ELF-1 (cell line): Measurements from ENCODE around the gene PGAM2.
A peak's percentile ranks its signal among the peaks of the same experiment; 100 is the strongest.
"Not testable (repeated sequence)": the region's sequence is repeated elsewhere in the genome, so short reads cannot be mapped to it uniquely, and the experiment has no call there.

ENCODE experiments used
- DNase-seq: peaks from one replicate; pipeline ENCODE4 v3.0.0-alpha.2; 2016; ENCODE audit warnings: low read depth, low spot score

Gene PGAM2

DNA sequence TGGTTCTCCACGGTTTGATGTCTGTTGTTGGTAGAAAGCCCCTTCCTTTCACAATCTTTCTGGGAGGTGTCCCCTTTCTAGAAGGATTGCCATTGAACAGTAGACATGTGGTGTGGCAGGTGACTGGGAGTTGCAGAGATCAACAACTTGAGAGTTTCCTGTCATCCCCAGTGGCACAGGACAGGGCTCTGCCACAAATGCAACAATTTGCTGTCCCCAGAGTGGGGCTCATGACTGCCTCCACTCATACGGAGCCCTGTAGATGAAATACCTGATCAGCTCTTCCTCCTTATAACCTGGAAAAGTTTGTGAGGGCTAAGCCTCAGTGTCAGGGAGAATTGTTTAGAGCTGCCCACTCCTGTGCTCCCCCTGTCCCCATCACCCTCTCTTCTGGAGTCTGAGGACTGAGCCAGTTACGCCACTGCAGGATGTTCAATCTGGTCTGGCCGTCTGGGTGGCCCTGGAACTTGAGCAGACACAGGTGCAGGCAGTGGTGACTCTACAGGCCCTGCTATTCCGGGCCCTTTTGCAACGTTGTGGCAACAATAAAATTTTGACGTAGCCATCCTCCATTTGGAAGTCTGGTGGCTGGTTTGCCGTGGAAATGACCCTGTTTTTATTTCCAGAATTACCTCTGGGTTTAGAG lies 14.3 kb downstream of the PGAM2 start:
- DNase-seq, result no peak

DNA sequence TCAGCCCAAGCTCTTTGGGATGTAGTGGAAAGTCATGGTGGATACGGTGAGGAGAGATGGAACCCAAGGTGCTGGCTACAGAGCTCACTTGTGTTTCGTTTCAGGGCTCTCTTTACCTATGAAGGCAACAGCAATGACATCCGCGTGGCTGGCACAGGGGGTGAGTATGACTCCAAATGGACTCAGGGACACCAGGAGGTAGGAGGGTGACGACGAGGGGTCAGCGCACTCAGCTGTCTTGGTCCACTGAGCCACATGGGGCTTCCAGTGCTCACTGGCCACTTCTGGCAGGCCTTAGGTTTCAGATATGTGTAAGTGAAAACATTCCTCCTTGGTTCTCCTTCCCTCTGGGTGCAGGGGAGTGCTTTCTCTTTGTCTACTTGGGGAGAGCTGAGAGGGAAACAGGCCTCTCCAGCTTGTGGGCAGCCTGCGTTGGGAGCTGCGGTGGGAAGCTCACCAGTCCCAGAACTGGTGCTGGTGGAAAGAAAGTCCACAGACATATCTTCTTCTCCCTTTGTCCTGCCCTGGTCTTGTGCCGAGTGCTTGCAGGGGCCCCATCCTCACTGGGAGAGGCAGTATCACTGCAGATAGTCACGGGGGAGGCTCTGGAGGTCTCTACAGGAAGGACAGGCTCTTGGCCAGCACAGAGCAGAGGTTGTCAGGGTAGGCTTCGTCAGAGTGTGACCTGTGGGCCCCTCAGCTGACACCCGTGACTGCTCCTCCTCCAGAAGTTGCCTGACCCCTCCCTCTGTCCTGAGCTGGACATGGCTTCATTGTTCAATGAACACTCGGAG lies 15.0 kb downstream of the PGAM2 start:
- no peak for DNase-seq

DNA sequence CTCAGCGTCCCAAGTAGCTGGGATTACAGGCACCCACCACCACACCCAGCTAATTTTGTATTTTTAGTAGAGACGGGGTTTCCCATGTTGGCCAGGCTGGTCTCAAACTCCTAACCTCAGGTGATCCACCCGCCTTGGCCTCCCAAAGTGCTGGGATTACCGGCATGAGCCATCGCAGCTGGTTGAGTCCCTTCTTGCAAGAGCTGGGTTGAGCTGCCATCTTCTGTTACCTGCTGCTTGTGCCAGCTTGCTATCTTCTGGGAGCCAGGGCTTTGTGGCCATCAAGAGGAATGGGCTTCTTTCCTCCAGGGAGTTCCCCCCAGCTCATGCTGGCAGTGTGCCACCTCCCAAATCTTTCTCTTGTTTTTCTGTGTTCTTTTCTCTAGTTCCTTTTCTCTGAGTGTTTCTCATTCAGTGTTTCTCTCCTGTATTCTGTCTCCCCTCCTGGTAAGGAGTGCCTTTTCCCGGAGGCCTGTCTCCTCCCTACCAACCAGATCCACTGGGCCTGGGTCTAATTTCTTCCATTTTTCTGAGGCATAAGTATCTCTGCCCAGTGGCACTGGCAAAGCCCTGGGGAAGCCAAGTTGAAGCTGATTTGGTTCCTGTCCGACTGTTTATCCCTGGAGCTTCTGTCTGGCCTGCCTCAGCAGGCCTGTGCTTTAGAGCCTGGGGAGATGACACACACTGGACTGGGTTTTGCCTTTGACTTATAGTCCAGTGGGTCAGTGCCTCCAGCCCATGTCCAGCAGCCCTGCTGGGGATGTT lies 17.2 kb downstream of the PGAM2 start:
- no peak for DNase-seq

- no peak for DNase-seq
Observed at GRCh38 chr7:44046321-44047061, 18.9 kb downstream of the PGAM2 start.

- peak; percentile 48 for DNase-seq
Observed at GRCh38 chr7:44045226-44046014, 19.9 kb downstream of the PGAM2 start.

DNA sequence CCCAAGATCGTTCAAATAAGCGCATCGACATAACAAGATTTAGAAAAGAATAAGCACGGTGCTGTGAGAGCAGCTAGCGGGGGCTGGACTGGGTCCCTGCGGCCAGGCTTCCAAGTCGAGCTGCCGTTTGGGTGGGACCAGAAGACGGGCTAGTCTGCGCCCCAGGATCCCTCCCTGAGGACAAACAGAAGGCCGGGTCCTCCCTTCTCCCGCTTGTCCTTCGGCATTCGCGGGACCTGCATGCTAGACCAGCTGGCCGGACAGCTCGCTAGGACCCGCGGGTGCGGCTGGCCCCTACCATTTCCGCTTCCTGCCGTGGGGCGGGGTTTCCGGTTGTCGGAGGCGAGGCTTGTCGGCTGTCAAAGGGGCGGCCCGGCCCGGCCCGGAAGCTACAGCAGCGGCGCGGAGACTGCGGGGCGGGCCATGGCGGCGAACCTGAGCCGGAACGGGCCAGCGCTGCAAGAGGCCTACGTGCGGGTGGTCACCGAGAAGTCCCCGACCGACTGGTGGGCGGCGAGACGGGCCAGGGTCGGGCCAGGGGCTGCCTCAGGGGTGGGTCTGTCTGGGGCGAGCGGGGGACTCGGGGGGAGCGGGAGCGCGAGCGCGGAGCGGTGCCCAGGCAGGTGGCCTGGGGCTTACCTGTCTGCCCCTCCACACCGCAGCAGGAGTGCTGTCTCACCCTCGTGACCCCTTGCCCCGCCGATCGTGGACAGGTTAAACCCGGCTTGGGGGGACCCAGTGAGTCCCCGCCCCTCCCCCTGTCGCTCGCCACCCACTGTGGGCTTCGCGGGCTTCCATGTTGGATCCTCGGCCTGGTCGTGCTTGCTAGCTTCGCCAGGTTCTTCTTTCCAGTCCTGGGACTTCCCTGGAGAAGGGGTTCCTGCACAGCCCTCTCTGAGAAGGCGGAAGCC lies 20.8 kb downstream of the PGAM2 start, which contains the start of gene DBNL:
DBNL (plus strand) TSS at position 388 of the 911 bp plus-strand sequence; CDS start at position 424, 36 bp downstream.
- peak; percentile 92 for DNase-seq

DNA sequence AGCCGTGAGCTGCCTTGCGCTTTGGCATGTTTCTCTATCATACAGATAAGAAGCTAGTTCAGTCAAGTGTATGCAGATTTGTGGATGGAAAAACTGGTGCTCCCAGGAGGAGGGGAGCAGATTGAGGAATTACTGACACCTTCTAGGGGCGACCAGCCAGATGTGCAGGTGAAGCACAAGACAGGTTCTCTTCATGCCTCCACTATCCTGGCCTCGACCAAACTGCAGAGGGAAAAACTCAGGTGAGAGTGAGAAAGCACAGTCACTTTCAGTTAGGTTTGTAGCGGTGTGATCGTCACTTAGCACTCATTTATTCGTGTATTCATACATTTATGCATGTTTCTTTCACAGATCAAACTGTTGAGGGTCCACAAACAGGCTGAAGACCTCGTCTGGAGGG lies 21.5 kb downstream of the PGAM2 start:
- no peak for DNase-seq

DNA sequence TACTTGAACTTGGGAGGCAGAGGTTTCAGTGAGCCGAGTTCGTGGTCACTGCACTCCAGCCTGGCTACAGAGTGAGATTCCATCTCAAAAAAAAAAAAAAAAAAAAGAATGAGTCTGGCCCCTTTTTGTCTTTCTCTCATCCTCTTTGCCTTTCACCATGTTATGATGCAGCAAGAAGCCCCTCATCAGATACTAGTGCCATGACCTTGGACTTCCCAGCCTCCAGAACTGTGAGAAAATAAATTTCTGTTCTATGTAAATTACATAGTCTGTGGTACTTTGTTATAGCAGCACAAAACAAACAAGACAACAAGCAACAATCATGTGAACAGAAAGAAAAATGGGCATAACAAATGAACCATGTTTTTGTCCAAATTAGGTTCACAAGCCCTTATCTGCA lies 23.1 kb downstream of the PGAM2 start:
- no peak for DNase-seq

DNA sequence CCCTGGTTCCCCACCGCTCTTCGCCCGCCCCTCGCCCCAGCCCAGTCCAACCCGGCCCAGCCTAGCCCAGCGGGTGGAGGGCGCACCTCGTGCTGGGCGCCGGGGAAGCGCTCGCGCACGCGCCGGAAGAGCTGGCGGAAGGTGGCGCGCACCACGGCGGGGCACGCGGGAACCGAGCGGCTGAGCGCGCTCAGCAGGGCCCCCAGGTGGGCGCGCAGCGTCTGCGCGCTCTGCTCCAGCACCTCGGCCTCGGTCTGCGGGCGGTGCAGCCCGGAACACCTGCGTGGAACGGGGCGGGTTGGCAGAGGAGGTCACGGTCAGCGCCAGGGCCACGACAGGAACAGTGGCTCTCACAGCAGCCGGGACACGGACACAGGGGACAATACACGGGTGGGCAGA lies 24.9 kb downstream of the PGAM2 start:
- DNase-seq, result peak; percentile 27

GRCh38 chr7:44039800-44040492 lies 25.4 kb downstream of the PGAM2 start:
- not testable (repeated sequence) for DNase-seq

DNA sequence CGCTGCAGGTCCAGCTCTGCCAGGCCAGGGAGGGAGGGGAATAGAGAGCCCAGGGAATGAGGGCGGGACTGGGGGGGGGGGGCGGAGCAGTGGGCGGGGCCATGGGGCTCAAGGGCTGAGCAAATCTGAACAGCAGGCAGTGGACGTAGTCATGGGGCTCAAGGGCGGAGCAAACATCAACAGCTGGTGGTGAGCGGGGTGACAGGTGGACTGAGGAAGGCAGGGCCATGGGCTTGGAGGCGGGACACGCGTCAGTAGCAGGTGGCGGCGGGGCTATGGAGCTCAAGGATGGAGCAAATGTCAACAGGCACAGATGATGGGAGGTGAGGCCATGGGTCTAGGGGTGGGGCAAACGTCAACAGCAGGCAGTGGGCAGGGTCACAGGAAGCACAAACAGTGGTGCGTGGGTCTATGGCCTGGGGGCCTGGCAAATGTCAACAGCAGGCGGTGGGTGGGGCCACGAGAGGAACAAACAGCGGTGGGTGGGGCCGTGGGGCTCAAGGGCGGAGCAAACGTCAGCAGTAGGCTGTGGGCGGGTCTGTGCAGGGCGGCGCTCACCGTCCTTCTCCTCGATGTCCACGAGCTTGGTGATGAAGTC lies 26.3 kb downstream of the PGAM2 start:
- peak; percentile 88 for DNase-seq

DNA sequence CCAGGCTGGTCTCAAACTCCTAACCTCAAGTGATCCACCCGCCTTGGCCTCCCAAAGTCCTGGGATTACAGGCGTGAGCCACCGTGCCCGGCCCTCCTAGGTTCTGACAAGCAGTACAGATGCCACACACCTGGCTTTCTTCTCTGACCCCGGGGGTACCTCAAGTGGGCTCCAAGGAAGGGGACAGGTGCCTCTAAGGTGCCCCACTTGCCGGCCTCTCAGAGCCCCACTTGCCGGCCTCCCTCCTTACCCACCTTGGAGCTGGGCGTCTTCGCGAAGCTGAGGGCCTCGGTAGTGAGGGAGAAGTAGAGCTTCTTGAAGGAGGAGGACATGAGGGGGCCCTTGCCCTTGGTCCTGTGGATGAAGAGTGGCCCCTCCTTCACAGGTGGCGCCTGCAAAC lies 26.8 kb downstream of the PGAM2 start:
- DNase-seq, result not testable (repeated sequence)

DNA sequence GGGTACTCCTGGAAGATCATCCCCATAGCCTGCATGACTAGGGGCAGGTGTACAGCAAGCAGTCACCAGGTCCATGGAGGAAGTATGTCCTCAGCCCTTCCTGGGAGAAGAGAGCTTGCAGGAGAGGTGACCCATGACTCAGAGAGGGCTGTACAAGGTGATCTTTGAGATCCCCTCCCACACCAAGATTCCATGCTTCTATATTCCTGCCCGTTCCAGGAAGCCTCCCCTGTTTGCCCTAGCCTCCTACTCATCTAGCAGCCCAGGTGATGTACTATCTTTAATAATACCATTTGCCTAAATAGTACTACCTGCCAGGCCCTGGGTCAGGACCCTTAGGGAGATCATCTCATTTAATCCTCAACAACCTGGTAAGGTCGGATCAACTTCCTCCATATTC lies 27.4 kb downstream of the PGAM2 start:
- DNase-seq, result not testable (repeated sequence)

- DNase-seq, result peak; percentile 70
Observed at GRCh38 chr7:44036364-44036763, 29.0 kb downstream of the PGAM2 start.

DNA sequence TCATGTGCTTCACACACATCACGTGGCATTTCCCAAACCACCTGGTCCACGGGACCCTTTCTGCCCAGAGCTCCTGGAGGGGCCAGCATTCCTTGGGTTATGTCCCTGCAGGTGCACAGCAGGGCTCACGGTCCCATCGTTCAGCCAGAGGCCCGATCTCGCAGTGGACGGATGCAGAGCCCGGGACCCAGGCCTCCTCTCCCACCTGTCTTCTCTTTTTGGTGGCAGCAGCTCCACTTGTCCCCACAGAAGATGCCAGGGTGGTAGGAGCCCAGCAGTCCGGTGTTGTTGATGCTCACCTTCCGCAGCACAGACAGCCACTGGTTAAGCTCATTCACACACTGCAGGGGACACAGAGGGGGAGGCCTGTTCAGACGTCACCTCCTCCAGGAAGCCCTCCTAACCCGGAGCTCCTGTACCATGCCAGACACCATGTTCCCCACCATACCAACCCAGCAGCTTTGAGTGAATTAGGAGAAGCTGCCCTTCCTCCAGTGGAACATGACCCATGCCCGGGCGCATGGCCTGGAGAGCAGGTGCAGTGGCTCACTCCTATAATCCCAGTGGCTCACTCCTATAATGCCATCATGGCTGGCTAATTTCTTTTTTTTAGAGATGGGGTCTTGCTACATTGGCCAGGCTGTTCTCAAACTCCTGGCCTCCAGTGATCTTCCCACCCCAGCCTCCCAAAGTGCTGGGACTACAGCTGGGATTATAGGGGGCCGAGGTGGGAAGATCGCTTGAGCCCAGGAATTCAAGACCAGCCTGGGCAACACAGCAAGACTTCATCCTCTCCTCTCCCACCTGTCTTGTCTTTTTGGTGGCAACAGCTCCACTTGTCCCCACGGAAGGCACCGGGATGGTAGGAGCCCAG lies 31.2 kb downstream of the PGAM2 start:
- not testable (repeated sequence) for DNase-seq

- not testable (repeated sequence) for DNase-seq
Observed at GRCh38 chr7:44032031-44032430, 33.3 kb downstream of the PGAM2 start.

GRCh38 chr7:44031319-44031718 lies 34.0 kb downstream of the PGAM2 start:
- not testable (repeated sequence) for DNase-seq

DNA sequence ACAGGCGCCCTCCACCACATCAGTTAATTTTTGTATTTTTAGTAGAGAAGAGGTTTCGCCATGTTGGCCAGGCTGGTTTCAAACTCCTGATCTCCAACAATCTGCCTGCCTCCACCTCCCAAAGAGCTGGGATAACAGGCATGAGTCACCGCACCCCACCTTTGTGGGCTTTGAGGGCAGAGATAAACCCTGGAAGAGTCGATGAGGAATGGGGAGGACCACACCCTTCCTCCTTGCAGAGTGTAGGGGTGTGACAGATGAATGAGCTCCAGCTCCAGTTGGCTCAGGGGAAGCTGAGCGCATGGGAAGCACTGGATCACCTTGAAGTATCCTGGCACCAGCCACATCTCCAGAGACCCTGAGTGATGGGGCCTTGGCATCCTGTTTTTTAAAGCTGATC lies 35.3 kb downstream of the PGAM2 start:
- not testable (repeated sequence) for DNase-seq
